ENCODE results near the gene GLI3. TPM values are rescaled to one million over a fixed set of nuclear protein-coding genes. Genes with fewer than 3 reads are reported as not detected.

Gene GLI3
- total RNA-seq, 1 donor from 2014 or later: 57.0 TPM

DNA sequence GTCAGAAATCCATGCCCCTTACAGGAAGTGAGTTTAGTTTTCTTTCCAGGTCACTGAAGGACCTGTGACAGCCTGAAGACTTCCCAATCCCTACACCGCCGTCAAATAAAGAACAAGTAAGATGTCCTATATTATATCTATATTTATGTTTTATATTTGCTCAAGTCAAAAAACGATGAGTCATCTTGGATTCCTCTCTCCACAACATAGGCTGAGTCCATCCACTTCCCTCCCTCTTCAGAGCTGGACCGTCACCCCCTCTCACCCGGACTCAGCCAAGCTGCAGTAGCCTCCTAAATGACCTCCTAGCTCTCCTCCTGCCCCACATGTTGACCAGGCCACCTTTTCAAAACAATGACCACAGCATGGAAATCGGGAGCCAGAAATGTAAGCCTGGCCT lies 53.5 kb downstream of the GLI3 start:
- Mint-ChIP-seq H3K4me1 (ENCODE audit: unreplicated experiment) (peaks cover 13% of the 10 kb centered on the region), H3K9me3 (ENCODE audit: unreplicated experiment) (peaks cover 3% of the 10 kb centered on the region), H3K4me3 (ENCODE audit: unreplicated experiment) (no peak overlapping the region), H3K27me3 (ENCODE audit: unreplicated experiment) (no peaks in the 10 kb centered on the region), H3K36me3 (ENCODE audit: unreplicated experiment) (peaks cover 25% of the 10 kb centered on the region), H3K27ac (ENCODE audit: unreplicated experiment) (peak overlapping the region; percentile 66)
- TF ChIP-seq, protein P1, sequence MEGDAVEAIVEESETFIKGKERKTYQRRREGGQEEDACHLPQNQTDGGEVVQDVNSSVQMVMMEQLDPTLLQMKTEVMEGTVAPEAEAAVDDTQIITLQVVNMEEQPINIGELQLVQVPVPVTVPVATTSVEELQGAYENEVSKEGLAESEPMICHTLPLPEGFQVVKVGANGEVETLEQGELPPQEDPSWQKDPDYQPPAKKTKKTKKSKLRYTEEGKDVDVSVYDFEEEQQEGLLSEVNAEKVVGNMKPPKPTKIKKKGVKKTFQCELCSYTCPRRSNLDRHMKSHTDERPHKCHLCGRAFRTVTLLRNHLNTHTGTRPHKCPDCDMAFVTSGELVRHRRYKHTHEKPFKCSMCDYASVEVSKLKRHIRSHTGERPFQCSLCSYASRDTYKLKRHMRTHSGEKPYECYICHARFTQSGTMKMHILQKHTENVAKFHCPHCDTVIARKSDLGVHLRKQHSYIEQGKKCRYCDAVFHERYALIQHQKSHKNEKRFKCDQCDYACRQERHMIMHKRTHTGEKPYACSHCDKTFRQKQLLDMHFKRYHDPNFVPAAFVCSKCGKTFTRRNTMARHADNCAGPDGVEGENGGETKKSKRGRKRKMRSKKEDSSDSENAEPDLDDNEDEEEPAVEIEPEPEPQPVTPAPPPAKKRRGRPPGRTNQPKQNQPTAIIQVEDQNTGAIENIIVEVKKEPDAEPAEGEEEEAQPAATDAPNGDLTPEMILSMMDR (IDR thresholded peaks at IDR 0.05): no peak
- DNase-seq (ENCODE audit: extremely low spot score, unreplicated experiment): no peak

DNA sequence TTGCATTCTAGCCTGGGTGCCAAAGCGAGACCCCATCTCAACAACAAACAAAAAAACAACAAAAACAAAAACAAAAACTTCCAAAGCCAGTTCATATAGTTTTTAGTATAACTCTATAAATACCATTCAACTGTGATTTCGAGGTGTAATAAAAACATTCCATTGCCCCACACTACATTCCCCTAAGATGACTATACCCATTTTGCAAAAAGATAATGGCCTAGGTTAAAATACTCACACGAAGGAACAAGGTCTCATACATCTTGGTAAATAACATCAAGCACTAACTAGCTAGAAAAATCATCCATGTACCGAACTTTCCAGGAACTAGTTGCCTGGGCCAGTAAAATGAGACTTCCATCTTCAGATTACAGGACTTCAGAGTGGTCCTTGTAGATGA lies 55.4 kb downstream of the GLI3 start:
- peaks cover 39% of the 10 kb centered on the region for H3K36me3 Mint-ChIP-seq (ENCODE audit: unreplicated experiment)
- peaks cover 5% of the 10 kb centered on the region for H3K9me3 Mint-ChIP-seq (ENCODE audit: unreplicated experiment)
- TF ChIP-seq, protein P1 (IDR thresholded peaks at IDR 0.05): no peak
- peaks cover 17% of the 10 kb centered on the region for H3K4me1 Mint-ChIP-seq (ENCODE audit: unreplicated experiment)
- no peak overlapping the region for H3K27ac Mint-ChIP-seq (ENCODE audit: unreplicated experiment)
- DNase-seq (ENCODE audit: extremely low spot score, unreplicated experiment): no peak
- H3K27me3 Mint-ChIP-seq (ENCODE audit: unreplicated experiment): no peaks in the 10 kb centered on the region
- no peak overlapping the region for H3K4me3 Mint-ChIP-seq (ENCODE audit: unreplicated experiment)

DNA sequence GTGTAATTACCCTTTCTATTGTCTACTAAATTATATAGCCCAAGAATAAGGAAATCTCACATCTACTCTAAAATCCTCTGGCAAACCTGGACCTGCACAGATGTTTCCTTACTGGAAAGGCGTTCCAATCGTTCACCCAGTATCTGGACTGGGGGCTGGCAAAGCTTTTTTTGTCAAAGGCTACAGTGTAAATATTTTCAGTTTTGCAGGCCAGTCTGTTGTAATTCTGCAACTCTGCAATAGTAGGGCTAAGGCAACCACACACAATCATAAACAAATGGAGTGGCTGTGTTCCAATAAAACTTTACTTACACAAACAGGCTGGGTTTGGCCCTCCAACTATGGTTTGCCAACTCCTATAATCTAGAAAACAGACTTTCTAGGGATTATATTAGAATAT lies 56.2 kb downstream of the GLI3 start:
- no peak for DNase-seq (ENCODE audit: extremely low spot score, unreplicated experiment)
- Mint-ChIP-seq H3K27me3 (ENCODE audit: unreplicated experiment) (no peaks in the 10 kb centered on the region), H3K4me3 (ENCODE audit: unreplicated experiment) (no peak overlapping the region), H3K9me3 (ENCODE audit: unreplicated experiment) (peaks cover 5% of the 10 kb centered on the region), H3K36me3 (ENCODE audit: unreplicated experiment) (peaks cover 36% of the 10 kb centered on the region), H3K27ac (ENCODE audit: unreplicated experiment) (no peak overlapping the region), H3K4me1 (ENCODE audit: unreplicated experiment) (peaks cover 23% of the 10 kb centered on the region)
- TF ChIP-seq, protein P1 (IDR thresholded peaks at IDR 0.05): no peak

DNA sequence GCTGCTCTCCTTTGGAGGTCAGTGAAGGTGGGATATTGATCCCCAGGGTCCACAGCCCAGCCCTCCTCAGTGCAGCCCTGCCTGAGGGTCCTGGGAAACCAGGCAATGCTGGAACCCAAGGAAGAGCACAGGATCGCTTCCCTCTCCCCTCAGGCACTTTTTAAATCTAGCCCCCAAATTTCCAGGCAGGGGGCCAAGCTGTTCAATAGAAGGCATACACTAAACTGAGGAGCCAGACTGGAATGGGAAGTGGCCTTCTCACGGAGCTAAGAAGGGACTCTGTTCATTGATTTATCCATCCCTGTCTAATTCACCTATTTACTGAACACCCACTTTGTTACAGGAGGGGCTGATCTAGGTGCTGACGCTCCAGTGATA lies 60.3 kb downstream of the GLI3 start:
- H3K27ac Mint-ChIP-seq (ENCODE audit: unreplicated experiment): no peak overlapping the region

DNA sequence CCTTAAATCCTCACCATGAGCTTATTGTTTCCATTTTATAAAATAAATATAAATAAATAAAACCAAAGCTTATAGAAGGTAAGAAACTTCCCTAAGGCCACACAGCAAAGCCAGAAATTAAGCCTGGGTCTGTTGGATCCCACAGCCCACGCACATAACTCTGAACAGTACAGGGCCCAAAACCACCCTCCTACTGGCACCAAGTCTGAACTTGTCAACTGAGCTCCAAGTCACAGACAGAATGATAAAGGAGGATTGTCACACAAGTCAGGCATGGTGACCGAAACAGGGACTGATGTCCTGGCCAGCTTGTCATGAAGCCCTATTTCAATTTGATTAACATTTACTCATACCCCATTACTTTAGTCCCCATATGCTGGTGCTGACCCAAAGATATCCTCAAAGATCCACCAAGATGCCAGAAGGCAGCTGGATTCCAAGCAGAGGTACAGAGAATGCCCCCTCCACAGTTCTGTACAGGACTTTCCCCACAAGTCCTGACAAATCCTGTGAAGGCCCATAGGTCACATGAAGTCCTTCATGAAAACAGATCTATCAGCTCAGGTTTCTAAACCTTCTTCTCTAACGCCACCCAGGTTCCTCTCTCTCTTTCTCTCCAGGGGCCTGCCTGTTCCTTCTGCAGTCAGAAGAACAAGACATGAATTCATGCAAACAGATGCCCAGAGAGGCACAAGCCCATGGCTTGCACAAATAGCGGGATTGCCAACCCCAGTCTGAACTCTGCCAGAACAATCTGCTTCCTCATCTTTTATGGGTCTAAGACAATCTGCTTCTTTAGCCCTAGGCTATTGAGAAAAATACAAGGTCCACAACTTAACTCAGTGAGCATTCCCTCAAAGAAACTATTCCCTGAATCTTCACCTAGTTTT lies 60.9 kb downstream of the GLI3 start:
- H3K27ac Mint-ChIP-seq (ENCODE audit: unreplicated experiment): no peak overlapping the region
- TF ChIP-seq, protein P1 (IDR thresholded peaks at IDR 0.05): no peak
- no peaks in the 10 kb centered on the region for H3K27me3 Mint-ChIP-seq (ENCODE audit: unreplicated experiment)
- peaks cover 32% of the 10 kb centered on the region for H3K36me3 Mint-ChIP-seq (ENCODE audit: unreplicated experiment)
- no peak overlapping the region for H3K4me3 Mint-ChIP-seq (ENCODE audit: unreplicated experiment)
- no peak for DNase-seq (ENCODE audit: extremely low spot score, unreplicated experiment)
- H3K4me1 Mint-ChIP-seq (ENCODE audit: unreplicated experiment): peaks cover 23% of the 10 kb centered on the region
- peaks cover 5% of the 10 kb centered on the region for H3K9me3 Mint-ChIP-seq (ENCODE audit: unreplicated experiment)

More for the DNA sequence above, 60.3 kb downstream of the GLI3 start:
- Mint-ChIP-seq H3K27me3 (ENCODE audit: unreplicated experiment) (no peaks in the 10 kb centered on the region), H3K9me3 (ENCODE audit: unreplicated experiment) (peaks cover 5% of the 10 kb centered on the region), H3K4me1 (ENCODE audit: unreplicated experiment) (peaks cover 17% of the 10 kb centered on the region), H3K4me3 (ENCODE audit: unreplicated experiment) (no peak overlapping the region), H3K36me3 (ENCODE audit: unreplicated experiment) (peaks cover 36% of the 10 kb centered on the region)
- TF ChIP-seq, protein P1 (IDR thresholded peaks at IDR 0.05): no peak
- no peak for DNase-seq (ENCODE audit: extremely low spot score, unreplicated experiment)
